ENCODE data around the gene PCAT6.
"Not testable (repeated sequence)": the region's sequence is repeated elsewhere in the genome, so short reads cannot be mapped to it uniquely, and the experiment has no call there.

PCAT6 gene

DNA sequence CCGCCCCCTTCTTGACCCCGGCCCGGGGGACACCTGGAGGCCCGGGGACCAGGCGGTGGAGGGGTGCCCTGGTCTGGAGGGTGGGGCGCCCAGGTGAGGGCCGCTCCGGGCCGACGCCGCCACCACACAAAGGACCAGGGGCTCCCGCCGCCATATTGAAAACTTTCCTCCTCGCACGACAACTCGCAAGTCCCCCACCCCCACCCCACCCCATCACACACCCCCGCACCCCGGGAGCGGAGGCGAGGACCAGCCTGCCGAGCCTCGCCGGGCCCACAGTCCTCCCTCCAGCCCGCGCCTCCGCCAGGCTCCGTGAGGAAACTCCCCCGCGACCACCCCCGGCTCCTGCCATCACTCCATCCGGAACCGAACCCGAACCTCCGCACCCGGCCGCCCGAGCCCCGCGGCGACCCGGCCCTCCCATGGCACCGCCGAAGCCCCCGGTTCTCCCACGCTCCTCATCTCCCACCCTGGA lies 3.3 kb upstream of the PCAT6 start:
- peak; percentile 64 for DNase-seq (ENCODE audit: low spot score)

DNA sequence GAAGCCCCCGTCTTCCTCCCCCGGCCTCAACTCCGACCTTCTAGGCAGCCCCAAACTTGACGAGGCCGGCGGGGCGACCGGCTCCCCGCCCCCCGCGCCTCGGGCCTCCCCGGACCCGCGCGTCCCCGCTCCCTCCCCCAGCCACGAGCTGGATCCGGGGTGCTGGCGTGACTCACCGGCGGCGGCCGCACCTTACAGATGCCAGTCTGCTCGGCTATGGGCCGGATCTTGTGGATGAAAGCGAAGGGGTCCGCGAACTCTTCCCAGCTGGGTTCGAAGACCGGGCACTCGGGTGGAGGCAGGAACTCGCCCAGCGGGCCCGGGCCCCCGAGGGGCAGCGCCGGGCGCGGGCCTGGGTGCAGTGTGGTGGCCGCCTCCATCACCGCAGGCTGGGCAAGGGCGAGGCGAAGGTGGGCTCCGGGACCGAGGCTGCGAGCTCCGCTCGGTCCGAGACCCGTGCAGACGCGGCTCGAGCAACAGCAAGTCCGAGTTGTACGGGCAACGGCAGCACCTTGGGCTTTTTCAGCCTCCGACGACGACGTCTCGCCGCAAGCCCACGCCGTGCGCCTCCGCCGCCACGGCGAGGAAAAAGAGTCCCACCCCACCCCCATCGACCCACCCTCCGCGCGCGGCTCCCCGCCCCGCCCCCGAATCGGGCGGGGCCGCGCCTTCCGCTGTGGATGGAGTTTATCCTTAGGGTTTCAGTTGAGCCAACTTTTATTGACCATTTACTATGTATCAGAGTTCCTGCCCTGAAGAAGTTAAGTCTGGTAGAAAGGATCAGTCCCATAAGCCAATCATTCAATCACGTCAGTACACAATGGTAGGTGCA lies 2.6 kb upstream of the PCAT6 start, which contains the start of gene KDM5B:
KDM5B (minus strand) TSS at position 496 of the 832 bp plus-strand sequence; CDS start at position 380, 116 bp downstream.
- peak; percentile 78 for DNase-seq (ENCODE audit: low spot score)

DNA sequence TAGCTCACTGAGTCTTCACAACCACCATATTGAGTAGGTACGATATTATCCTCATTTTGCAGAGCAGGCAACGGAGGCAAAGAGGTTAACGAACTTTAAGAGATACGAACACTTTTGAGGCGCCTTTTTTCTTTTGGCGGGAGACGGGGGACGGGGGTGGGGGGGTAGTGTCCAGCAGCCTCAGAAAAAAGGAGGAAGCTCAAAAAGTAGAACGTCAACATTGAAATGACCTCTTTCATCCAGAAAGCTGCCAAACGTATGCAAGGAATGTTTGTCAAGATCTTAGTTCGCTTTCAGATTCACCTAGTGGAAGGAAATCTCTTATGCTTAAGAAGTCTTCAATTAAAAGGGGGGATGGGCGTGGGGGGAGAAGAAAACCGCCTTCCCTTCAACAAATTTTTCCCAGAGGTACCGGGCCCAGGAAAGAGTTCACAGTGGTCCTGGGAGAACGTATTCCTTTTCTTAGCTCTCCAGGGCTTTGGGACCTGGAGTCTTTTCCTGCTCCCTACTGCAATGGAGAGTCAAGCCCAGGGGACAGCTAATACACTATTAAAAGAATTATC lies 1.1 kb upstream of the PCAT6 start:
- DNase-seq (ENCODE audit: low spot score), result no peak

DNA sequence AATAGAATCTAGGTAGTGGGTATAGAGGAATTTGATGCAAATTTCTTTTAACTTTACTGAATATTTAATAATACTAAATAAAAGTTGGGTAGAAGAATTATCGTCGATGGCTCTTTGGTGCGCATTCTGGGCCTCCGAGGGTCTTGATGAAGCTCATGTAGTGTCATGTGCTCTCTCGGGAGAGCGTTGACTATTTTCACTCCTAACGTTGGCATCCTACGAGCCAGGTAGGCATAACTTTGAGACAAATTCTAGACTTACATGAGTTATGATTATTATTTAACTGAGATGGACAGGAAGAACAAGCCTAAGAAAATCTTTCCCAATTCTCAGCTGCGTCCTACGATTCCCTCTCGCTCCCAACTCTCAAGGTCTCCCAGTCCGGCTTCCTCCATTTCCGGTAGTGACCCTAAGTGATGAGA lies 550 bp upstream of the PCAT6 start:
- no peak for DNase-seq (ENCODE audit: low spot score)

DNA sequence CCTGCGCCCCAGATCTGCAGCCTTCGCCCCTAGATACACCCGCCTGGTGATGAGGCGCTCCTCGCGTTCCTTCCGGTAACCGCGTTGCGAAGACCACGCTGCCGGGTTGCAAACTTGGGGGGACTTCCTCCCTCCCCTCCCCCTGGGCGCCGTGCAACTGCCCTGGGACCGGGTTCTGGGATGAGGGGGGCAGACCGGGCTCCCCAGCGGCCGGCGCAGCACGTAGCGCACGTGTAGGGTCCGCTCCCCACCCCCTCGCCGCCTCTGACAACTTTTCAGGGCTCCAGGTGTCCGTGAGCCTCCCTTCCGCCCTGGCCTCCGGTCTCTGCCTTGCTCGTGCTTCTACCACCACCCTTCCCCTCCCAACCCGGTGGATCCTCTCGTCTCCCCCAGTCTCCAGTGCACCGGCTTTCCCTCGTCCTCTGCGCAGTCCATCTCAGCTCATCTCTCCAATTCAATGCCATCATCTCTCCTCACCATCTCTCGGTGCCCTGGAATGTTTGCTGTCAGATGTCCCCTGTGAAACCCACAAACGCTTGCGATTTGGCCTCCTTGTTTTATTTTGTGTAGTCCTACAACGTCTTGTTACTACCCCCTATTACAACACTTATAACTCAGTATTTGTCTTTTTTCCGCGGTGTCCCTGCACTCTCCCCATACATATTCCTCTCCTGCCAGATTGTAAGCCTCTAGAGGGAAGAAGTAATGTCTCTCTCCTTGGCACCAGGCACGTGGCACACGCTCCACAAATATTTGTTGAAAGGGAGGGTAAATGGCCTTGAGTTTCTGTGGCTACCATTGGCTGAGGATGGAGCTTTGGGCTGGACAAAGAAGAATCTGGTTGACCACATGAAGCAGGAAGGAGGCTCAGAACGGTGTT lies 782 bp downstream of the PCAT6 start:
- peak; percentile 33 for DNase-seq (ENCODE audit: low spot score)

DNA sequence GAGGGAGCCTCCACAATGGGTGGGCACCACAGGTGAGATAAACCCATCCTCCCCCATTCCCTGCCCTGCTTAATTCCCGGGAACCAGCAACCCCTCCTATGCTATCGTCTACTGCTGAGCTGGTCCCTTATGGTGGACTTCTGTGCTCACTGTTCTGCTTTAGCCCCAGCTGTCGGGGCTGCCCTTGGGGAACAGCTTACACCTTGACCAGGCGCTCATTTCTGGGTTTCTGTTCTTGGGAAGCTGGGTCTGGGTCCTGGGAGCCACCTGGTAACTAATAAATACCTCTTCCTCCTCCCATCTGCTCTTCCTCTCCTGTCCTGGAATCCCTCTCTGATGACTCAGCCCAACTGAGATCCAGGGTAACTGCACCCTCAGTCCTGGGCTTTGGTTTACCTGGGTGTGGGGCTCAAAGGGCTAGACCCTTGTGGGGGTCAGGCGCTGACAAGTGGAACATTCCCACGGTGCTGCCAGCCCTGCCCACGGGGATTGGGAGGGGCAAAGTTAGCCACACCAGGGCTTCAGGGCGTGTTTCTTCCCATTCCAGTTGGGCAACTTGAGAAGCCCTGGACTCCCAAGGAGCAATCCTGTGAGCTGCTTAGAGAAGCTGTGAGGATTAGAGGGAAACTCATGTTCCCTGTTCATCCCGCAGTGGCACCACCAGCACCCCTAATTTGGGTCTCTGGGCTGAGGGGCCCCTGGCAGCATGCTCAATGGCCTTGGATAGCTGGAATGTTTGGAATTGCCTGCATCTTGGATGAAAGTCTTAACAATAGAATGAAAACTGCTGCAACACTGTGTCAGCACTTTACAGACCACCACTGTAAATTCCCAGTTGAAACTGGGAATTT lies 1.6 kb downstream of the PCAT6 start:
- DNase-seq (ENCODE audit: low spot score), result no peak

DNA sequence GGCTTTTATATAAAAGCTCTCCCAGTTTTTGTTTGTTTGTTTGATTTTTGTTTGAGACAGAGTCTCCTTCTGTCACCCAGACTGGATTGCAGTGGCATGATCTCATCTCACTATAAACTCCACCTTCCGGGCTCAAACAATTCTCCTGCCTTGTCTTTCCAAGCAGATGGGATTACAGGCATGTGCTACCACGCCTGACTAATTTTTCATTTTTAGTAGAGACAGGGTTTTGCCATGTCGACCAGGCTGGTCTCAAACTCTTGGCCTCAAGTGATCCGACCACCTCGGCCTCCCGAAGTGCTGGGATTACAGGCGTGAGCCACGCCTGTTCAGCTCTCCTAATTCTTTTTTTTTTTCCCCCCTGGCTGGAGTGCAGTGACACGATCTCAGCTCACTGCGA lies 4.4 kb downstream of the PCAT6 start:
- no peak for DNase-seq (ENCODE audit: low spot score)

DNA sequence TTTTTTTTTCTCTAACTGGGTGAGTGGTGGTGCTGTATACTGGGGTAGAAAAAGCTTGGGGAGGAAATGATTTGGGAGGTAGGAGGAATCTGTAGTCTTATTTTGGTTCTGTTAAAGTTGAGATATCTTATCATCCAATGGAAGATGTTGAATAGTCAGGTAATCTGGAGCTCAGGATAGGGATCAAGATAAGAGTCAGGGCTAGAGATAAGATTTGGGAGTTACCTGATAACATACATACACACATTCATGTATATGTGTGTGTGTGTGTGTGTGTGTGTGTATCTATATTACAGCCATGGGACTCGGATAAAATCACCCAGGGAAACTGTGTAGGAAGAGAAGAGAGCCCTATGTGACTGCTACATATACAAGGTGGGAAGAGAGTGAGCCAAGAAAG lies 8.1 kb downstream of the PCAT6 start:
- no peak for DNase-seq (ENCODE audit: low spot score)

DNA sequence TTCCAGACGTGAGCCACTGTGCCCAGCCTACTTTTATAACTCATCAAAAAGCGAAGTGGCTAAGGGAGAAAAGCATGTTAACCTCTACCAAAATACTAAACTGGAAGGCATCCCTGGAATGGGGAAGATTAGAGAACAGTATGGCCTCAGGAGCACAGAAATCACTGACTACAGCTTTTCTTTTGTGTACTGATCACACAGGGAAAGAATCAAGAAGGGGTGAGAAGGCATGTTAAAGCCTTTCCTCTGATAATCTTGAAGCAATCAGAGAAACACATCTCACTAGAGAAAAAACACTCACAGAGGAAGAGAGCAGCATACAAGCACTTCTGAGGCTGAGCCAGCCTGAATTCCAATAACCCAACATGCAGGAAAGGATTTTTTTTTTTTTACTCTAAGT lies 10.7 kb downstream of the PCAT6 start:
- DNase-seq (ENCODE audit: low spot score), result peak; percentile 57

DNA sequence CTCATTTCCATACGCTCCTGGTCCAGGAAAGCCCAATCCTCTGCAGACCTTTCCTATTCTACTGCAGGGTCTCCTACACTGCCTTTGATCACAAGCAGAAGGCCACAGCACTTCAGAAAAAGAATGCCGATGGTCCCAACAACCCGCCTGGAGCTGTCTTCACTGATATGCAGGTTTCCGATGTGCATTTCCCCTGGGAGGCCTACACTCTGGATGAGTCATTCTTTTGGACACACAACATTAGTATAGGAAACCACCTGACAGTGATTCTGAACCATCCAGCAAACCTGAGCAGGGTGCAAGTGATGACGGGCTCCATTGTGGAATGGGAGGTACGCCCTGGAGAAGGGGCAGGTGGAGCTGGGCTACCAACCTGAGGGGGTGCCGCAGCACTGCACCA lies 15.0 kb downstream of the PCAT6 start:
- no peak for DNase-seq (ENCODE audit: low spot score)

DNA sequence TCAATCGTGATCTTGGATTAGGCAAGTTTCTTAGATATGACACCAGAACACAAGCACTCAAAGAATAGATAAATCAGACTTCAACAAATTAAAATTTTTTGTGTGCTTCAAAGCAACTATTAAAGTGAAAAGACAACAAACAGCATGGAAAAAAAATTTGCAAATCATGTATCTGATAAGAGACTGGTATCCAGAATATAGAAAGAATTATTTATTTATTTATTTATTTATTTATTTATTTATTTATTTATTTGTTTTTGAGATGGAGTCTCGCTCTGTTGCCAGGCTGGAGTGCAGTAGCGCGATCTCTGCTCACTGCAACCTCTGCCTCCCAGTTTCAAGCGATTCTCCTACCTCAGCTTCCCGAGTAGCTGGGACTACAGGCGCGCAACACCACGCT lies 18.5 kb downstream of the PCAT6 start:
- not testable (repeated sequence) for DNase-seq (ENCODE audit: low spot score)

DNA sequence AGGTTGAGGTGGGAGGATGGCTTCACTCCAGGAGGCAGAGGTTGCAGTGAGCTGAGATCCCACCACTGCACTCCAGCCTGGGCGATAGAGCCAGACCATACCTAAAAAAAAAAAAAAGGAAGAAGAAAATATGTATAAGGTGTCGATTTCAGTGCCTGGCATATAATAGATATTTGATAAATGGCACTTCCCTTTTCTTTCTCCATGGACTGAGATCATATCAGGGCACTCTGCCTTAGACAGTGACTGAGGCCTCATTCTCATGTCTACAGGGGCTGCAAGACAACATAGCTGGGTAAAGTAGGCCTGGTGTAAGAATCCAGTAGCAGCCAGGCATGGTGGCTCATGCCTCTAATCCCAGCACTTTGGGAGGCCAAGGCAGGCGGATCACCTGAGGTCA lies 21.2 kb downstream of the PCAT6 start:
- DNase-seq (ENCODE audit: low spot score), result no peak

DNA sequence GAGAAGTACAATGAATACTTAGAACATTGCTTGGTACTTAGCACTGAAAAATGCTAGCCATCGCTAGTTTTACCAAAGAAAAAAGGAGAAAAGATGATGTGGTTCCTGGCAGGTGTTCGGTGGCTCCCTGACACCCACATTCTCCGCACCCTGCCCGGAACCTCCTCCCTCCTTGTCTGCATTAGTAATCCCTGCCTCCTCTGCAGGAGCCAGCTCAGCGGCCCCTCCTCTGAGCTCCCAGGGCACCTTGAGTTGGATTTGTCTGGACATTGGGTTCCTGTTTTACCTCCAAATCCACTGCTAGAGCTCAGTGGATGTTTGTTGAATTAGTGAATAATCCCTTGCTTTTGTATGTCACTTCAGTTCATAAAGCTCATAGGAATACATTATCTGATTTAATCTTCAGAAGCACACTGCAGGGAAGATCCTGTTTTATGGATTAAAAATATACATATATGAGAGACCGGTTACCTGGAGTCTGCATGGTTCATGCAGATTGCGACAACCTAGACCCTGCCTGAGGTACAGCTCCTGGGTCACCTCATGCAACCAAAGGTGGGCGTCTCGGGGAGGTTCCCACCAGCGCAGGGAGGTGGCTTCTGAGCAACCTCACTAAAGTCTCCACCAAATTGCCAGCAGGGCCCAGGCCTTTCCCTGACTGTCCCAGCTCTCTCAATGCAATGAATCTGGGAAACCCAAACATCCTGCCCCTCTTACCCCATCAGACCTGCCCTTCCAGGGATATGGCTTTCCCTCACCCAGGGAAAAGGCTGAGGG lies 24.2 kb downstream of the PCAT6 start:
- DNase-seq (ENCODE audit: low spot score), result no peak

DNA sequence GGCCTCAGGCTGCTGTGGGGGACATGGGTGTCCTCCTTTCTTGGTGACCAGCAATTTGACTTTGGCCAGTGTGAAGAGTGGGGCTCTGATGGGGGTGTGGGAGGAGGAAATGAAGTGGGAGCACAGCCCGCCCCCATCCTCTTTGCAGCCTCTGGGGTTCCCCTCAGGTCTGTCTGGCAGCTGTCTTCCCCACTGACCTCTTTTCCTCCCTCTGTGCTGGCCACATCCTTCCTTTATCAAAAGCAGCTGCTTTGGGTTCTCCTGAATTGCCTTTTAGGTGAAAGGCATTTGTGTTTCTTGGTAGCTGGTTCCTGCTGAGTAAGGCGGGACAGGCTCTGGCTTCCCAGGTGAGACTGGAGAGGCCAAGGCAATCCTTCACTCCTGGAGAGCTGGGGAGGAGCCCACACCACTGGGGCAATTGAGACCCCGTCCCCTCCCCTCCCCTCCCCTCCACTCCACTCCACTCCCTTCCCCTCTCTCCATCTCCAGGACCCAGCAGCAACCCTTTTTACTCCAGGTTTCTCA lies 24.9 kb downstream of the PCAT6 start:
- no peak for DNase-seq (ENCODE audit: low spot score)

DNA sequence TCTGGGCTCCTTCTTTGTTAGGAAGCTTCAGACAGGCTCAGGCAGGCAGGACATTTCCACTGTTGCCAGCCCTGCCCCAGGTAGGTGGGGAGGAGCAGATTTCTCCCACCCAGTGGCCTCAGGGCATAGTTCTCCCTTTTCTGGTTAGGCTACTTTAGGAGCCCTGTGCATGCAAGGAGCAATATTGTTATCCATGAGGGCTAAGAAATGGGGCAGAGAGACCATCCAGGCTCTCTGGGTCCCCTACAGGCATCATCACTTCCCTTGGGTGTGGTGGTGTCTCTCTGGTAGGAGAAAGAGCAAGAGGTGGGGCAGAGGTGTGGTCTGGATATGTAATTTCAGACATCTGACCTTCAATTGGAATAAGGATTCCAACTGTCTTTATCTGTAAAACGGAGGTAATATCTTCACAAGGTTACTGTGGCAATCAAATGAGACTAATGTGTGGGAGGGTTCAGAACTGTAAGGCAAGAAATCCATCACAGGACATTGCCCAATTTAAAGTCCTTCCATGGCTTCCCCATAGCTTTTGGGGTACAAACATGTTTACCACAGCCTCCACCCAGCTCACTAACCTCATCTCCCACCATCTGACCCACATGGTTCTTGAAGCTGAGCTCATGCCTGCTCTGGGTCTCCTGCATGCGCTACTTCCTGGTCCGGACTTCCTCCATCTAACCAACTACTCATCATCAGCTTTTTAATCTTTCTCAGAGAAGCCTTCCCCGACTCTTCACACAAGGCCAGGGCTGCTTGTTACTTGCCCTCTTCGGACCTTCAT lies 26.1 kb downstream of the PCAT6 start:
- DNase-seq (ENCODE audit: low spot score), result no peak

DNA sequence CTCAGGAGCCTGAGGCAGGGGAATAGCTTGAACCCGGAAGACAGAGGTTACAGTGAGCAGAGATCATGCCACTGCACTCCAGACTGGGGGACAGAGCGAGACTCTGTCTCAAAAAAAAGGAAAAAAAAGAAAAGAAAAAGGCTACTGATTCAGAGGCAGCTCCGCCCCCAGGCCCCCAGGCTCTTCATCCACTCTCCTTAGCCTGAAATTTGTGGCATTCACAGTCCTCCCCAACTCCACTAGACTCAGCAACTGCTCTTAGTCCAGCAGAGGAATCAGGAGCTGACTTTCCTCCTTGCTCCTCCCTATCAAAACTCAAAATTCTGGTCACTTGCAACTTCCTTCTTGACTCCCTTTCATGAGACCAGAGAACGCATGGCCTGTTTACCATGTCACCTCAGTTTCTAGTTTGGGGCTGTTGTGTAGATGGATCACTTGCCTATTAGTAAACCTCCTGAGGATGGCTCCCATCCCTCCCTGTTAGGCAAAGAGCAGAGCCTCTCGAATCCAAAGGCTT lies 27.1 kb downstream of the PCAT6 start:
- DNase-seq (ENCODE audit: low spot score), result no peak

DNA sequence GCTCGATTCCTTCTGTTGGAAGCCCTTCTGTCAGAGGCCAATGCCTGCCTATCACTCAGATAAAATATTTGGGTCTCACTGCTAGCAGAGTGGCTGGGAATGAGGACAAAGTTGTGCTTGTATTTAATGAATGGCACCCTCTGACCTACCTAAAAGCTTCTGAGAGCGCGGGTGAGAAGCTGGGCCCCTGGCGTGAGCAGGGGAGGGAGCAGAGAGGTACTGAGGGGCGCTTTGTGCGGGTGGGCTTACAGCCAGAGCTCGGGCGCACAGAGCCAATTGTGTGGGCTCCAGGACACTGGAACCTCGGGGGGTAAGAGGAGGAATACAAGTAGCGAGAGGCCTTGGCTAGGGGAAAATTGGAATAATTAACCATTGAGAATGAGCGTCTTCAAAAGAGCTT lies 32.3 kb downstream of the PCAT6 start:
- no peak for DNase-seq (ENCODE audit: low spot score)

DNA sequence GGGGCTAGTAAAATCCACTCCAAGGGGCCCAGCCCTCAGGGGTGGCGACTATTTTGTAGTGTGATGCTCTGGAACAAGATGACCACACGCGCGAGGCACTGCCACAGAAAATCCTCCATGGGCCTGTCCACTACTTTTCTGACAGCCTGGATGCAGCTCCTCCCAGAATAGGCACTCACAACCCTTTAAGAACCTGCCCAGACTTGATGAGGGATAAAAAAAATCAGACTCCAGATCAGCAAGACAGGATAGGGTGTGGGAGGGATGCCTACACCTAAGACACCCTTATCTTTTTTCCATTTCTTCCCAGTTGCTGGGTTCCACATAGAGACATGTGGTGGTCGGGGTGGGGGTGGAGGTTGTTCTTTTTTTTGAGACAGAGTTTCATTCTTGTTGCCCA lies 33.5 kb downstream of the PCAT6 start:
- no peak for DNase-seq (ENCODE audit: low spot score)

DNA sequence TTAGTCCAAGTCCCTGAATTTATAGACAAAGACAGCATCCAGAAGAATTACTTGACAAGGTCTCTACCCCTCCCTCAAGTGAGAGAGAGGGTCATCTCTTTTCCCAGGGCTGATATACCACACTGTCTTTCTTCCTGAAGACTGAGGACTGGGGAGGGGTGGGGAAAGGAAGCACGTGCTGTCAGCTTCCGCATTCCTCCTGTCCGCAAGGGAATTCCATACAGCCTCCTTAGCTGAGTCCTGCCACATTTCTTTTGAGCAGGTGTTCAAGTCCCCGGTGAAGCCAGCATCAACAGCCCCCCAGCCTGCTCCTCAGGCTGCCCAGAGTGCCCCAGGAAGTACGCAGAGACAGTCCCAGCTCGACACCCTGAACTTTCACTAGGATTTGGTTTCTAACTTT lies 34.2 kb downstream of the PCAT6 start:
- DNase-seq (ENCODE audit: low spot score), result peak; percentile 37

DNA sequence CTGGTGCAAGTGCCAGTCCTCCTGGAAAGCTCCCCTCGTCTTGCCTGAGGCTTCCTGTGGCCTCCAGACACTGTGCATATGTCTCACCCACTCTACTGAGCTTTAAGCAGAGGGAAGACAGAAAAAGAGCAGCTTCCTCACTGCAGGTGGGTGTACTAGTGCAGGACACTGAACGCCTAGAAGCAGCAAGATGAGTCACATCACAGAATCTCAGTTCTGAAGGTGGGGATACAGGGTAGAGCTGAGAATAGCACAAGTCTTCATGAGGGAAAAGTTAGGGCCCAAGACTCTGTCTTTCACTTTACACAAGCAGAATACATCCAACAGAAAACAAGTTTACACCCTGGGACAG lies 37.4 kb downstream of the PCAT6 start:
- DNase-seq (ENCODE audit: low spot score), result no peak

Measured in AG20443 (cell line).